Choroid plexus epithelial cell (primary cell): ENCODE data around the gene UCHL3.

Experiments
- DNase-seq: peaks from one replicate; pipeline ENCODE4 v3.0.0-alpha.2; 2010; ENCODE audit warnings: low read depth
- H3K4me3 ChIP-seq: 2 replicates; pipeline ENCODE4 v1.5.1; 2011; ENCODE audit warnings: low read depth, mild to moderate bottlenecking, control low read depth, low read length, moderate library complexity
- TF ChIP-seq, protein P1 (sequence below): conservative IDR thresholded peaks from 2 replicates; pipeline ENCODE4 v1.5.1; 2011; ENCODE audit warnings: low read depth, mild to moderate bottlenecking, control low read depth, inconsistent platforms, low read length, moderate library complexity

The UCHL3 gene

DNA sequence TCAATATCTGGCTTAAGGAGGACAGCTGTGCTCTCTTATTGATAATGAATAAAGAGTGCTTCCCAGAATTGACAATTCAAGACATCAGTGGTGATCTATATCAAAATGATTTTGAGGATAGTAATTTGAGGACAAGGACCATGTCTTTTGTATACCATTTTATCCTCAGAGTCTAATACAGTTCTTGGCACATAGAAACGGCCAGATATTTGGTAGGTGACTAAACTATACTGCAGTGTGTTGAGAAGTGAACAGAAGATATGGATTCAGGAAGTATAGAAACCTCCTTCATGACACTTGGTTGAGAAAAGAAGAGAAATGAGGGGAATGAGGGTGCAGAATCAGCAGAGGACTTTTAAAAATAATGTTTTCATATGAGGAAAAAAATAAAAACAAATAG is 70.4 kb downstream of the UCHL3 start:
- DNase-seq, result peak; percentile 24
- TF ChIP-seq, protein P1, sequence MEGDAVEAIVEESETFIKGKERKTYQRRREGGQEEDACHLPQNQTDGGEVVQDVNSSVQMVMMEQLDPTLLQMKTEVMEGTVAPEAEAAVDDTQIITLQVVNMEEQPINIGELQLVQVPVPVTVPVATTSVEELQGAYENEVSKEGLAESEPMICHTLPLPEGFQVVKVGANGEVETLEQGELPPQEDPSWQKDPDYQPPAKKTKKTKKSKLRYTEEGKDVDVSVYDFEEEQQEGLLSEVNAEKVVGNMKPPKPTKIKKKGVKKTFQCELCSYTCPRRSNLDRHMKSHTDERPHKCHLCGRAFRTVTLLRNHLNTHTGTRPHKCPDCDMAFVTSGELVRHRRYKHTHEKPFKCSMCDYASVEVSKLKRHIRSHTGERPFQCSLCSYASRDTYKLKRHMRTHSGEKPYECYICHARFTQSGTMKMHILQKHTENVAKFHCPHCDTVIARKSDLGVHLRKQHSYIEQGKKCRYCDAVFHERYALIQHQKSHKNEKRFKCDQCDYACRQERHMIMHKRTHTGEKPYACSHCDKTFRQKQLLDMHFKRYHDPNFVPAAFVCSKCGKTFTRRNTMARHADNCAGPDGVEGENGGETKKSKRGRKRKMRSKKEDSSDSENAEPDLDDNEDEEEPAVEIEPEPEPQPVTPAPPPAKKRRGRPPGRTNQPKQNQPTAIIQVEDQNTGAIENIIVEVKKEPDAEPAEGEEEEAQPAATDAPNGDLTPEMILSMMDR, result no peak
- no peak overlapping the region for H3K4me3 ChIP-seq

DNA sequence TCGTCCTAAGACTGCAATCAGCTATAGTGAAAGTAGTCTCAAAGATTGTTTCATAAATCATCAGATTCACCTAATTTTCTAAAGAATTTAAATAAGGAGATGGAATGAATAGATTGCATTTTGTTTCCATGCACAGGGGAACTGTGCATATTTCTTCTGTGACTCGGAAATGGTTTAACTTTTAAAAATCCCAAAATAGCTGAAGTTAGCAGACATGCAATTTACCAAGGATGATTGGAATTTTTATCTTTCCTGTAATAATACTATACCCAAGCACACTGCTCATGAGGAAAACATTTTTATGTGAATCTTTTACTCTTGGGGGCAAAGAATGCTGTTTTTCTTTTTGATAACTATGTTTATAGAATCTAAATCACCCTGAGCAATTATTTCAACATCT is 71.6 kb downstream of the UCHL3 start:
- DNase-seq, result peak; percentile 72
- no peak overlapping the region for H3K4me3 ChIP-seq
- TF ChIP-seq, protein P1, result no peak

DNA sequence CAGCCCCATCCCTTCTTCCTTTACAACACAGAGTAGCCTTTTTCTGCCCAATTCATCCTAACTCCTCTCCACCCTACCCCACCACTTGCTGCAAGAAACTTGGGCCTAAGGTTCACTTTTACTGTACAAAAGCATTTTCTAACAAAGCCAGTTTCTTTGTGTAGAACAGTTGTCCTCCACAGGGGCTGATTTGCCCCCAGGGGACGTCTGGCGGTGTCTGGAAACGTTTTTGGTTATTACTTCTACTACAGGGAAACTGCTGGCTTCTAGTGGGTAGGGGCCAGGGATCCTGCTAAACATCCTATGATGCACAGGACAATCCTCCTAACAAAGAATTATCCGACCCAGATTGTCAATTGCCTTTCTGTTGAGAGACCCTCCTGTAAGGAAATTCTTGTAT is 79.2 kb downstream of the UCHL3 start:
- H3K4me3 ChIP-seq, result no peak overlapping the region
- DNase-seq, result no peak
- TF ChIP-seq, protein P1, result no peak

DNA sequence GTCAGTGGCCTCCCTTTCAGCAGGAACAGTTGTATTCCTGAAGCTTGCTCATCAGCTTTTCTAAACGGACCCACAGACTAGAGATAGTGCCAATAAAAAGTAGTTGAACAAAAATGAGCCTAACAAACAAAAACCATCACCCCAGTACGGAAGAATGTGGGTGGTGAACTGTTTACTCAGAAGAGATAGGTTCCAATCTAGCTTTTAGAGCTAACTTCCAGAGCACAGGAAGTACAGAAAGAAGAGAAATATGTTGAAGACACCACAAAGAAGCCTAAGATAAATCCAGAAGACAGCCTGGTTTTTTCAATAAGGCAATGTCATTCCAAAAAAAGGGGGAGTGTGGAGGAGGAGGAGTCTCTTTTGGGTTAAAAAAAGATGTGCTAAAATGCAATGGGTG is 83.7 kb downstream of the UCHL3 start:
- DNase-seq, result peak; percentile 80
- TF ChIP-seq, protein P1, result no peak
- H3K4me3 ChIP-seq, result no peak overlapping the region

DNA sequence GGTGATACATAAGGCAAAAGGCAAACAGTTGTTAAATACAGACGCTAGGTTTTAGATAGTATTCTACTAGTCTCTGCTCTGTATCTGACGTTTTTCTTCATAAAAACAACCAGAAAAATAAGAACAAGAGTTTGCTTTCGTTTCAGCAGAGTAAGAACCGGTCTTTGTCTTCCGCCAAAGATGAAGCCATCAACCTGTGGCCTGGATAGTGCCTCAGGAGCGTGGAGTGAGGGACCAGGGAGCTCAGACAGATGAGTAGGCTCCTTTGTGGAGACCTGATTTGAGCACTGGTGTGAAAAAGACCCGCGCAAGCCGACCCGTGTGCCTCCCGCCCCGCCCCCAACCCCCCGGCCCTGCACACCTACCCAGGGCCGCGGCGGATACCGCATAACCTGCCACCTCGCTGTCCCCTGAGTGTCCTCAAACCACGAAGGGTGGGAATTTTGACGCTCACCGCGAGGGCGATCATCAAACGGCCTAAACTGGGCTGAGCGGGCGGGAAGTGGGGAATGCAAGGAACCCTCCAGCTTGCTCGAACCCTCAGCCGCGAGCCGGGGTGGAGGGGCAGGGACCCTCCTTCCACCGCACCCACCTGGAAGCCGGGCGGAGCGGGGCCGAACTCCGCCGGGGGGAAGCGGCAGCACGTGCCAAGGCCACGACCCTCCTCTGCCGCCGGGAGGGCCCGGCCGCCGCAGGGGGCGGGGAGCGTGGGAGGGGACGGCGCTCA is 85.7 kb downstream of the UCHL3 start:
- peak overlapping the region; percentile 83 for H3K4me3 ChIP-seq
- DNase-seq, result peak; percentile 48
- TF ChIP-seq, protein P1, result no peak

DNA sequence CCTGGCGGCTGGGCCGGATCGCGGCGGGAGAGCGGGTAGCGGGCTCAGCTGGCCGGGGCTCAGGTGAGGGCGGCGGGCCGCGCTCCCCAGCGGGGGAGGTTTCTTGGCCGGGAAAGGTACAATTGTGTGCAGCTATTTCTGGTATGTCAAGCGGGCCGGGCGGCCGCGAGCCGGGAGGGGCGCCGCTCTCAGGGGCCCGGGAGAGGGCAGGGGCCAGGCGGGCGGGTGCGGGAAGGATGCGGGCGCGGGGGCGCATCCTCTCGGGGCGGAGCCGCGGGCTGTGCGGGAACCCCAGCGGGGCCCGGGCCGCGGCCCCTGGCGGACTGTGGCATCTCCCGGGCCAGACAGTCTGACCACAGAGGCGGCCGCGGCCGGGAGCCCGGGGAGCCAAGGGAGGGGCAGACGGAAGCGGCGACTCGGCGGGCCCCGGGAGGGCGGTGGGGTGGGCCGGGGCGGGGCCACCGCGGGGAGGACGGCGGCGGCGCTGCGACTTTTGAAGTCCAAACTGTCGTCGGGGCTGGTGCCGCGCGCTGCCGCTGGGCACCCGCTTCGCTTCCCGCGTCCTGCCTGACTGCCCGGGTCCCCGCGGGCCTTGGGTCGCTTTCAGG is 86.3 kb downstream of the UCHL3 start, which contains the start of gene LMO7:
LMO7 (plus strand) TSS at position 503 of the 608 bp plus-strand sequence. CDS start 328 bp downstream, outside the sequence.
- peak; percentile 60 for DNase-seq
- H3K4me3 ChIP-seq, result peak within 1 kb of the TSS; percentile 83
- TF ChIP-seq, protein P1, result no peak
